UCSD-AML1 (cell line): Measurements from ENCODE around the gene KCNN3.

ENCODE experiments used
- DNase-seq: peaks from one replicate; lab custom pipeline; 2025; ENCODE audit not compliant: unreplicated experiment; lab: John Stamatoyannopoulos, UW

KCNN3 gene

DNA sequence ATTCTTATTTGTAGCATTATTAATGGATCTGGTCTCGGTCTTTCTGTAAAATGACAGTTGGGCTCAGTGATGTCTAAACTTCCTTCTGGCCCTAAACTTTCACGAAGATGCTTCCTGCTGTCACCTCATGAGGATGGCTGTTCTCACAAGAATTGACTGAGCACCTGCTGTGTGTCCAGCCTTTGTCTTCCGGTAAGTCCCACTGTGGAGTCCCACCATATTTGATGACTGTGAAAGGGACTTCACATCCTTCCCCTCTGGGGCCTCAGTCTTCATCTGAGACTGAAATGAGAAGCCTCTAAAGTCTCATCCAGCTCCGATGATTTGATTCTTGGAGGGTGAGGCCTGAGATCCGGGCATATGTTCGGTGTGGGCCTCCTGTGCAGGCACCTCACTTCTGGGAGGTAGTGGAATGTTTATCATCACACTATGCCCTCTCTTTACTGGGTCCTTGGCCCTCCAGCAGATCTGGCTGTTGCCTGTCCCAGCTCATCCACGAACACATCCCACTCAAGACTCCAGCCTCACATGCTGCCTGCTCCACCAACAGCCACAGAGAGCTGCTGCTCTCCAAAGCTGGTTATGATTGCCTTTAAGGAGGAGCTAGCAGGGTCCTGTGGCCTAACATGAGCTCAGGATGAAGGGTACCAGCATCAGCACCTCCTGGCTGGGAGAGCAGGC lies 95.8 kb downstream of the KCNN3 start:
- no peak for DNase-seq

DNA sequence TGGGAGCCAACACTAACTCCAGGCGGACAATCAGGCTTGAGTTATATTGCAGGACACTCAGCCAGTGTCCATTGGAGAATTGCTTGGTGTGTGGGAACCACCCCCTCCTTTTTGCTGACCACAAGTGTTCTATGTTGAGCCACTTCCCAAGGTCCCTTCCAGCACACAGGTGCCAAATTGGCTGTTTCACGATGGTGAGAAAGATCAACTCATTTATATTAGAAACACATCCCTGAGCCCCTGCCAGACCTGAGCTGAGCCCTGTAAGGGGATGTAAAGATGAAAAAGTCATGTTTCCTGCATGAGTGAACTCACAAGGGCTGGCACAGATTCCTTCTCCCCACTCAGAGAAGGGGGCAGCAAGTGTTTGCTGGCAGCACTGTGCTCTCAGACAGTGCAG lies 96.5 kb downstream of the KCNN3 start:
- no peak for DNase-seq

DNA sequence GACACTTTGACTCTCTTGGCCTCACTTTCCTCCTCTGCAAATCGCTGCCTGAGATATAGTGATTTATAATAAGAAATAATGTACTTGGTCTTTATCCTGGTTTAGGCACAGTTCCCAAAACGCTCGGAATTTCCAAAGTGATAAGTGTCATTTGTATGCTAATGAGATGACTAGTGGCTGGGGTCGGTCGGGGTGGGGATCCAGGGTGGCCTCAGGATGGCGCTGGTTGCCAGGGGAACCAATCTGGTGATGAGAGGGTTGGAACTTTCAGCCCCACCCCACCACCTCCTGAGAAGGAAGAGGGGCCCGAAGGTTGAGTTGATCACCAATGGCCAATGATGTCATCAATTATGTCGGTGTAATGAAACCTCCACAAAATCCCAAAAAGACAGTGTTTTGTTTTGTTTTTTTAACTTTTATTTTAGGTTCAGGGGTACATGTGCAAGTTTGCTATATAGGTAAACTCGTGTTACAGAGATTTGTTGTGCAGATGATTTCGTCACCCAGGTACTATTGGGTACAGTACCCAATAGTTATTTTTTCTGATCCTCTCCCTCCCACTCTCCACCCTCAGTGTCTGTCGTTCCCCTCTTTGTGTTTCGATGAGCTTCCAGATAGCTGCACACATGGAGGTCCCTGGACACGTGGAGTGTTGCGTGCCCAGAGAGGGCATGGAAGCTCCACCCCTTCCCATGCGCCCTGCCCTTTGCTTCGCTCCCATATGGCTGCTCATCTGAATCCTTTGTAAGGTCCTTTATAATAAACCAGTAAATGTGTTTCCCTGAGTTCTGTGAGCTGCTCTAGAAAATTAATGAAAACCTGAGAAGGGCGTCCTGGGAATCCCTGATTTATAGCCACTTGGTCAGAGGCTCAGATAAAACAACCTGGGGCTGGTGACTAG lies 97.2 kb downstream of the KCNN3 start:
- DNase-seq = no peak

DNA sequence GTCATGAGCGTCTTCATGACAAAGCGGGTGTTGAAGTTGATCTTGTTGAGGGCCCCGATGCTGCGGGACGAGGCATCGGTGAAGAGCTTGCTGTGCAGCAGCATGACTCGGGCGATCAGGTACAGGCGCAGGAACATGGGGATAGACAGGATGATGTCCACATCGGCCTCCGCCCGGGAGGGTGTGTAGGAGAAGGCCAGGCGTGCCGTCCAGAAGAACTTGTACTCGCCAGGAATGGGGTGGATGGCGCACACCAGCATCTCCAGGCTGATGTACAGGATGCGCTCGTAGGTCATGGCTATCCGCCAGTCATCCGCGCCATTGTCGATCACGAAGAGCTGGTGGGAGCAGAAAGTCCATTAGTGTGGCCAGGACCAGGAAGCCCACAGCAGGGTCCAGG lies 98.0 kb downstream of the KCNN3 start:
- DNase-seq = no peak

DNA sequence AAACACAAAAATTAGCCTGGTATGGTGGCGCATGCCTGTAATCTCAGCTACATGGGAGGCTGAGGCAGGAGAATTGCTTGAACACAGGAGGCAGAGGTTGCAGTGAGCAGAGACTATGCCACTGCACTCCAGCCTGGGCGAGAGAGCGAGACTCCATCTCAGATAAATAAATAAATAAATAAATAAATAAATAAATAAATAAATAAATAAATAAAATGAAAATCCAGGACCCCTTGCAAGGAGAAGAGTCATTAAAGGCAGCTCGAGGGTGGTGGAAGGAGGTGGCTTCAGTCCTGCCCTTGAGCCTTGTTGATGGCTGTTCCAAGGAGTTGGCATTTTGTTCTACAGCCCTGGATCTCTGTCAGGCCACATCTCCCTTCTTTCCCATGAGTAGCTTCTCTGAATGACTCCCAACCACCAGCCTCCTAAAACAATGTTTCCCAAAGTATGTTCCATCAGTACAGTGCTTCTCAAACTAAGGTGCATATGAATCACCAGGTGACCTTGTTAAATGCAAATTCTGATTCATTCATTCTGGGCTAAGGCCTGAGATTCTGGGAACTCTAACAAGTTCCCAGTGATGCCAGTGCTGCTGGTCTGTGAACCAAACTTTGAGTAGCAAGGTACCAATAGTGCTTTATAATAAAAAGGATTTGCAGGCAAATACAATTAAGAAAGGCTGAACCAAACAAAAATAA lies 99.0 kb downstream of the KCNN3 start:
- no peak for DNase-seq

DNA sequence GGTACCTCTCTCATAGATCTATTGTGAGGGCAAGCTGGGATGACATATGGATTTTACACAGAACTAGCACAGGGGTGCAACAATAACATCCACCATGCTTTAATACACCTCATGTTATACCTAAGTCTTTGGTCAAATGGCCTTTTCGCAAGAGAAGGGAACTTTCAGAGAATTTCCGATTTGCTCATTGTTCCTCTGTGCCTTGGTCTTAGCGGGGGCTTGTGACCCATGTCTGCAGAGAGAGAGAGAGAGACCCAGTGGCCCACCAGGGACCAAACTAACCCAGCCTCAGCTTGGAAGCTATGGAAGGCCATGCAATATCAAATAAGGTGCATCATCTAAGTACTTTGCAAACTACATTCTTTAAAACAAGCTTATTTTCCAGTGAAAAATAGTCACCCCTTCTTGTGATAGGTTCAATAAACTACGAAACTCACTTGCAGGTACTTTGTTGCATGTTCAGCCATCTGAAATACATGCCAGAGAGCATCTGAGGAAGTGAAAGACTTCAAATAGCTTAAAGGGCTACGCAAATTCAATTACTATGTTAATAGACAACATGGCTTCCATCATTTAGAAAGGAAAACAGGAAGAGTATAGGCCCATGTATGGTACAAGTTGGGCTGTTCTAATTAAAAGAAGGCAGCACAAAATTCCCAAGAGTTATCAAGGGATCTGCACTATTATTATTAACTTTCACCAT lies 100.7 kb downstream of the KCNN3 start:
- DNase-seq = no peak

DNA sequence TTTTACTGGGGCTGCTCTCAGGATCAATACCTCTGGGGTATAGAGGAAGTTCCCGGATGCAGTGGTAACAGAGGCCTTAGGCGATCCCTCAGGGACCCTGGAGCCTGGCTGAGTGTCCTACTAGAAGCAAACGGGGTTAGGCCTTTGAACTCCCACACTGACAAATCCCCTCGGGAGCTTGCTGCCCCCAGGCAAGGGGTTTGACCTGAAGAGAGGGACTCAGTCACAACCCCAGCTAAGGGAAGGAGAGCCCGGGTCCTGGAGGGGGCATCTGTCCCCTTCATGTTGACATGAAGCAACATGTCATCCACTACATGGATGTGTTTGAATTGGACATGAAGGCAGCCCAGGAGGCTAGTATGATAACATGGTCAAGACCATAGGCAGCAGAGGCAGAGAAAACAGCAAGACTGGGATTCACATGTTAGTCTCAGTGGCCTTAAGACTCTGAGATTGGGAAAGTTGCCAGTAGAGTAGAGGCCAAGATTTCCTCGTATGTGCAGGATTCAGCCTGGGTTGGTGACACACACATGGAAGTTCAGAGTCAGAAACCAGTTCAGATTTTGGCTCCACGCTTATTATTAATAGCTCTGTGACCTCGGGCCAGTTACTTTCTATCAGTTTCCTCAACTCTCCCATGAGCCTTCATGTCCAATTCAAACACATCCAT lies 101.5 kb downstream of the KCNN3 start:
- DNase-seq = no peak

DNA sequence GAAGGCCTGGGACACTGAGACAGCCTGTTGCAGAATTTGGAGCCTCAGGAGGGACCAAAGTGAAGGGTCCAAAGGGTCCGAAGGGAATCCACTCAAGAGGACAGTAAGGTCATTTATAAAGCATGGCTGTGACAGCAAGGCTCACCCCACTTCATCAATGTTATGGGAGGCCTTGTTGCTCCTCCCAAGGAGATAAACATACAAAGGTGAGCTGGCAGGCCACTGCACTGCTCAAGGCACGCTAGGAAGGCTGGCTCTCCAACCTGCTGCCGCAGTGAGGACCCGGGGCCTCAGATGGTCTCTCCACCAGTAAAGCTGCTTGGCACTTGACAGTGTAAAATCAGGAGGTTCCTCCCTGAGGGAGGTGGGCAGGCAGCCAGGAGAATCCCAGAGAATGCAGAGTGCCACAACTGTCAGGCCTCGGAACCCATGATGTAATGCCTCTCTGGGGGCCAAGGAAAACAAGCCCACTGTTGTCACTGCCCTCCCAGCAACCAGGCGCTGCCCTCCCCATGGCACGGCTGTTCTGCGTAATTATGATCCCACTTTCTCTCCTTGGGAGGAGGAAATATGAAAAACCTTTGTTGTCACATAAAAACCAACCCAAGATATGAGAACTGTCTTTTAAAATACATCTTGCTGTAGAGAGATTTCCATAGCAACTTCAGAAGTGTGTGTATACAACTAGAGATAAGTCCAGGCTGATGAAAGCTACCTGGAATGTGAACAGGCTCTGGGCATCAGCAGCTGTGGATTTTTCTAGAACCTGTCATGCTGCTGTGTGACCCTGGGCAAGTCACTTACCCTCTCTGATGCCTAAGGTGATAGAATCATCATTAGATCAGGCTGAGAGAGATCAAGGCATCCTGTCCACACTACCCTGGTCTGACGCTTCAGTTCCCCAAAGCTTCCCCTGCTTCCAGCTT lies 102.5 kb downstream of the KCNN3 start:
- DNase-seq = no peak

DNA sequence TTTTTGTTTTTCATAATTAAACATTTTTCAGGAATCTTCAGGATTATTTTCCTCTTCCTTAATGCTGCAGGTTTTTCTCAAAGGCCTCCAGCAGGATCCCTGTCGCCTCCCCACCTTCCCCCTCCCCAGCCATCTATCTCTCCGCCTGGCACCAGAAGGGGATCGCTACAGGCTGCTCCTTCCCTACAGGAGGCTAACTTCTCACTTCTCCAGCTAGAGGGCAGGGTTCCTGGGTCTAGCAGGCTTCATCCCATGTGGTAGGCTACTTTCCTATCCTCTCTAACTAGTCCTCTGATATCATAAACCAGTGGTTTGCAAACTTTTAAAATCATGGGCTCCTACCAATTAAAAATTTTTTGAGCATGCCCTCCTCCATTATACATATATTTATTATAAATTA lies 104.1 kb downstream of the KCNN3 start:
- DNase-seq = no peak

DNA sequence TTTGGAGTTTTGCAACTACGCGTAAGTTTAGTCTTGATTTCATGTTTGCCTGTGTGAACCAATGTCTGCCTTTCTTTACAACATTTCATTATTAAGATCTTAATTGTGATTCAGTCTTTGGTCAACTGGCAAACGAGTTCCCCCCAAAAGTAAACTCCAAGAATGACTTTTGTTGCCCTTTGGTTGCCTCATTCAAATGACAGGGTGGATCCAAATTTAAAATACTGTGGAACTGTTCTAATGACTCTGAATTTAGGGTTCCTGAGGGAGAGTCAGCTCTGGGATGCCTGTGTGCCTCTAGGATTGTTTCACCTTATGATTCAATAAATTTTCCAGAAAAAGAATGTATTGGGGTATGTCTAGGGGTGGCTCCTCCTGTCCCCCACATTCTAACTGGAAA lies 105.3 kb downstream of the KCNN3 start:
- DNase-seq = no peak

DNA sequence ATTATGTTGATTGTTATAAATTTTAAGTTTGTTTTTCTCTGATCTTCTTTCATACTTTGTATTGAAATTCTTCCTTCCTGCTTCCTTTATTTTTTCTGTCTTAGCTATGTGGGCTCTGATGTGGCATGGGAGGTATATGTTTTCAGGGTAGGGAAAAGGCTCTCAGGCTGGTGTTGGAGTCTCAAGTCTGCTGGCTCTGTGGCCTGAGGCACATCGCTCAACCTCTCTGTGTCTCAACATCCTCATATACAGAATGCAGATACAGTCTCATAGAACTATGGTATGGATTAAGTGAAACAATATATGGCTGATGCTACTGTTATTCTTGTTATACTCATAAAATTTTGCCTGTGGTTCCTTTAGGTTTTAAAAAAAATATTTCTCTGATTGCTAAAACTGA lies 105.9 kb downstream of the KCNN3 start:
- no peak for DNase-seq

DNA sequence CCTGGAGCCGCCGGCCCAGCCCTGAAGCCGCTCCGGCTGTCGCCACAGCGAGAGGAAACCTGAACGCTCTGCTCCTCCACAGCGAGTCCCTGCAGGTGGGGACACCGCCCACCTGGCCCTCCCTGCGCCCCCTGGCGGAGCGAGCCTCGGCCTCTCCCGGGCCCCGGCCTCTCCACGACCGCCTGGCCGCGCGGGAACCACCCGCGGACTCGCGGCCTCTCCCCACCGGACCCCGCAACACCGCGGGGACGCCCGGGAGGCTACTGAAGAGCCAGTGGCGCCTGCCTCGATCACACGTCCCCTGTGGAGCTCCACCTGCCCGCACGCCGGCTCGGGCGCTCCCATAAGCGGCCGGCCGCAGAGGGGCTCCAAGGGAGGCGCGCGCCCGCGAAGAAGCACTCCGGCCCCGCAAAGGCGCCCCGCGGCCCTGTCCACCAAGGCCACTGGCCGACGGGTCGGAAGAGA lies 109.6 kb downstream of the KCNN3 start:
- peak; percentile 32 for DNase-seq

DNA sequence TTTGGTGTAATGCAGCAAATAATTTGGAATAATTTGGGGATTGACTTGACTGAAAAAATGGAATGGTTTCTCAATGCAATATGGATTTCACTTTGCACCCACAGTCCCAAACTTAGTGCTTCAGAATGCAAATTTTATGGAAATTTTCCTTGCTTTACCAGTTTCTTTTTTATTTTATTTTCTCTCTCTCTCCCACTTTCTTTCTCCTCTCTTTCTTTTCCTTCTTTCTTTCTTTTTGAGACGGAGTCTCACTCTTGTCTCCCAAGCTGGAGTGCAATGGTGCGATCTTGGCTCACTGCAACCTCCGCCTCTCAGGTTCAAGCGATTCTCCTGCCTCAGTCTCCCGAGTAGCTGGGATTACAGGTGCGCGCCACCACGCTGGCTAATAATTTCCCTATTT lies 110.3 kb downstream of the KCNN3 start:
- DNase-seq = no peak

DNA sequence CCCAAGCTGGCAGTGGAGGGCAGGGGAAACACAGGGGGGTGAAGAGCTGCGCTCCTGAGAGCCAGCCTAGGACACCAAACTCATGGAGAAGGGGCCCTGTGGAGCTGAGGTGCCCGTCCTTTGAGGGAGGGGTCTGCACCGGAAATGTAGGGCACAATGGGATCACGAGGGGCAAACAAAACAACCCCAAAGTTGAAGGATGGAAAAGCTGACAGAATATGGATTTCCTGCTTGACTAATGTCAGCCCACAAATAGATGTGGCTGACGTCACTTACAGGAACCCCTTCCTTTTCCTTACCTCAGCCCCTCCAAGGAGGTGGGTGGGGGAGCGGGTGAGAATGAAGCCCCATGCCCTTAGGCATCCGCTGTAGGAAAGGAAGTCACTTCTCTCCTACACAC lies 110.9 kb downstream of the KCNN3 start:
- peak; percentile 61 for DNase-seq

DNA sequence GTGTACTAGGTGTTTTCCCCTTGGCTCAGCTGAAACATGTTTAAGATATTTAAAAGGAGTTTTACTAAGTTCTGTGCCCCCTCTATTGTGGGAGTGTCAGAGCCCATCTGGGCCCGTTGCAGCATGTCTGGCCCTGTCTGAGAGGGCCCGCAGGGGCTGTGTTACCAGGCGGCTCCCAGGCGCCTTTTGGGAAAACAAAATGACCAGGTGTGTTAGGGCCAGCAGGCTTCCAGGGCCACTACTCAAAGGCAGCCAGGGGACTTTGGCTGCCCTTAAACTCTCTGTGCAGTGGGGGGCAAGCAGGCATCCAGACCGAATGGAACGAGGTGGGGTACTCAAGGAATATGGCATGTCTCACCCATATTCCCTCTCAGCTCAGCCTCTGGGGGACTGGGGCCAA lies 111.7 kb downstream of the KCNN3 start:
- no peak for DNase-seq

DNA sequence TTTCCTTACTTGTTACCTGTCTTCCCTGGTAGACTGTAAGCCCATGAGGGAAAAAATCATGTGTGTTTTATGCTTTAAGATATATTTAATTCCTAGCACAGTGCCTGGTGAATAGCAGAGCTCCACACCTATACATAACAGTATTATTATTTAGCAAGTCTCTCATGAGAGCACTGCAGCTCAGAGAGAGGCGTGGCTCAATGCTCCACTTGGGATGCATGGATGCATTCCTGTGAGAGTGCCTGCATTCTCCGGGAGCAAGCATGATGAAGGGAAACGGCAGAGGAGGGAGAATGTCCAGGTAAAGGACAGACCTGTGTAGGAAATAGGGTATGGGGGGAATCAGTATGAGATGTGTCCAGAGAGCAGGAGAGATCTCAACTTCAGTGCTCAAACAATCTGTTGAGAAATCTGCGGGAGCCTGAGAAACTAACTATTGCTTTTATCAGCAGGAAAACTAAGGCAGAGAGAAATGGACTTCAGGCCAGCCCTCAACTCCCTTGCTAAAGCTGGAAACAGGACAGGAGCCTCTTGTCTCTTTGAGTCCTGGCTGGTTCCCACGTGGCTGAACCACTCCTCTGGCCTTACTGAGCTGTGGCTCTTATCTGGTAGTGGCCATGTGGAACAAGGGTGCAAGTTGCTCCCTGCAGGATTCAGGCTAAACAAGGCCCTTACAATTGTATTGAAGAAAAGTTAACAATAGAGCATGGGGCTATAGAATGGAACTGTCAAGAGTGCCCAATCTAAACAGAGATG lies 113.1 kb downstream of the KCNN3 start:
- DNase-seq = no peak

DNA sequence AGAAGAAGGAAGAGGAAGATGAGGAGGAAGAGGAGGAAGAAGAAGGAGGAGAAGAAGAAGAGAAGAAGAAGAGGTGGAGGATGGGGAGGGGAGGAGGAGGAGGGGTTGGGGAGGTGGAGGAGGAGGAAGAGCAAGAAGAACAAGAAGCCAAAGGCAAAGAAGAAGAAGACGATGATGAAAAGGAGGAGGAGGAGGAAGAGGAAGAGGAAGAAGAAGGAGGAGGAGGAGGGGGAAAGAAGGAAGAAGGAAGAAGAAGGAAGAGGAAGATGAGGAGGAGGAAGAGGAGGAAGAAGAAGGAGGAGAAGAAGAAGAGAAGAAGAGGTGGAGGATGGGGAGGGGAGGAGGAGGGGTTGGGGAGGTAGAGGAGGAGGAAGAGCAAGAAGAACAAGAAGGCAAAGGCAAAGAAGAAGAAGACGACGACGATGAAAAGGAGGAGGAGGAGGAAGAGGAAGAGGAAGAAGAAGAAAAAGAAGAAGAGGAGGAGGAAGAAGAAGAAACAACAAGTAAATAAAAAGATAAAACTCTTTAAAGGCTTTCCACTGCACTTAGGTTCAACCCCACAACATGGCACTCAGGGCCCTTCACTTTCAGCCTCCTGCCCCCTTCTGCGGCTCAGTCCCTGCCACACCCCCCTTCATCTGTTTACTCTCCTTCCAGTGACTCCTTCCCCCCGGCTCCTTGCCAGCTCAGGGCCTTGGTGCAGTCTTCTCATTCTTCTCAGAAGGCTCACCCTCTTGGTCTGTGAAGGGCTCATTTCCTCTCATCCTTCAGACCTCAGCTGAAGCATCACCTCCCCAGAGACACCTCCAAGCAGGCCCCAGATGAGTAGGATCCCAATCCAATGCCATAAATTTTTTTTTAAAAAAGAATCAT lies 114.0 kb downstream of the KCNN3 start:
- DNase-seq = no peak

DNA sequence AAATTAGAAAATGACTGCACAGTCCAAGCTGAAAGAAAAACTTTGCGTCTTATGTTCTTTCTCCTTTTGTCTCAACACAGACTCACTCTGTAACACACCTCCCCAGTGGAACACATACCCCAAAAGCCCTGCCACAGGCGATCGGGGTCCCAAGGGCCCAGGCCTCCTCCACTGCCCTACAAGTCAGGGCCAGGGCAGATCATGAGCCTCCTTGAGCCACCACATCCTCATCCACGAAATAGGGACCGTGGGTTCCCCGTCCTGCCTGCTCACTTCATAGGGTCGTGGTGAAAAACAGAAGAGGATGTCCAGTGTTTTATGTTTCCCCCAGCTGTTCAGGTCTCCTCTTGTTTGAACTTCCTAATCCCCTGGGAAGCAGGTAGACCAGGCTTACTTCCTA lies 116.7 kb downstream of the KCNN3 start:
- DNase-seq = no peak
